GM12878 (cell line): ENCODE results near the gene SIGMAR1. TPM values are rescaled to one million over a fixed set of nuclear protein-coding genes. Genes with fewer than 3 reads are reported as not detected.

ENCODE experiments used
- BACH1 ChIP-seq: fragments of 450-650 bp; IDR thresholded peaks from 2 replicates; pipeline ENCODE4 v1.6.1; 2017; ENCODE audit warnings: mild to moderate bottlenecking, borderline replicate concordance
- BCL11A ChIP-seq: IDR thresholded peaks from 2 replicates; pipeline ENCODE4 v1.6.1; 2011; ENCODE audit warnings: low read depth, low read length
- BRCA1 ChIP-seq: IDR thresholded peaks from 2 replicates; pipeline ENCODE4 v1.6.1; 2011; ENCODE audit warnings: low read depth, low read length, improper control_type of control experiment
- CREM ChIP-seq: IDR thresholded peaks from 2 replicates; pipeline ENCODE4 v1.6.1; 2014; ENCODE audit warnings: antibody characterized with exemption, low read depth
- HCFC1 ChIP-seq: fragments of 150-350 bp; IDR thresholded peaks from 2 replicates; pipeline ENCODE4 v1.6.1; 2014; ENCODE audit warnings: low read length
- HDGF ChIP-seq: fragments of 450-650 bp; IDR thresholded peaks from 2 replicates; pipeline ENCODE4 v1.6.1; 2016; ENCODE audit warnings: antibody characterized with exemption
- IKZF2 ChIP-seq, 2 experiments: fragments of 450-650 bp; IDR thresholded peaks; 2 replicates each; pipeline ENCODE4 v1.6.1; 2017; ENCODE audit warnings: mild to moderate bottlenecking in 2 of 2, moderate library complexity in 2 of 2
- IRF4 ChIP-seq: IDR thresholded peaks from 2 replicates; pipeline ENCODE4 v1.6.1; 2011; ENCODE audit warnings: low read depth, low read length
- MEF2B ChIP-seq: fragments of 450-650 bp; IDR thresholded peaks from 2 replicates; pipeline ENCODE4 v1.6.1; 2018; ENCODE audit warnings: mild to moderate bottlenecking, moderate library complexity; ENCODE audit not compliant: partially characterized antibody, poor library complexity, severe bottlenecking
- PAX5 ChIP-seq: IDR thresholded peaks from 2 replicates; pipeline ENCODE4 v1.6.1; 2011; ENCODE audit warnings: low read depth, low read length, borderline replicate concordance
- PAX8 ChIP-seq: fragments of 450-650 bp; IDR thresholded peaks from 2 replicates; pipeline ENCODE4 v1.6.1; 2017; ENCODE audit warnings: mild to moderate bottlenecking, moderate library complexity
- RAD21 ChIP-seq: IDR thresholded peaks from 2 replicates; pipeline ENCODE4 v1.6.1; 2011; ENCODE audit warnings: mild to moderate bottlenecking, low read depth, low read length, moderate library complexity; ENCODE audit not compliant: insufficient read depth
- RCOR1 ChIP-seq: conservative IDR thresholded peaks from 2 replicates; pipeline ENCODE4 v1.6.1; 2012; ENCODE audit warnings: low read depth, low read length, improper control_type of control experiment
- RELA ChIP-seq: fragments of 450-650 bp; IDR thresholded peaks from 2 replicates; pipeline ENCODE4 v1.8.0; 2014; ENCODE audit warnings: borderline replicate concordance; ENCODE audit not compliant: partially characterized antibody
- SPI1 ChIP-seq: IDR thresholded peaks from 2 replicates; pipeline ENCODE4 v1.6.1; 2011; ENCODE audit warnings: low read depth, mild to moderate bottlenecking, low read length, moderate library complexity, borderline replicate concordance; ENCODE audit not compliant: insufficient read depth
- SREBF2 ChIP-seq: IDR thresholded peaks from 2 replicates; pipeline ENCODE4 v1.6.1; 2012; ENCODE audit warnings: mild to moderate bottlenecking, low read length
- STAT3 ChIP-seq: IDR thresholded peaks from 2 replicates; pipeline ENCODE4 v1.6.1; 2011; ENCODE audit warnings: low read depth, low read length, improper control_type of control experiment
- TARDBP ChIP-seq: IDR thresholded peaks from 2 replicates; pipeline ENCODE4 v1.6.1; 2016; ENCODE audit warnings: borderline replicate concordance
- TCF3 ChIP-seq: IDR thresholded peaks from 2 replicates; pipeline ENCODE4 v1.6.1; 2012; ENCODE audit warnings: low read depth, mild to moderate bottlenecking, low read length, borderline replicate concordance; ENCODE audit not compliant: insufficient read depth
- ZNF24 ChIP-seq: fragments of 450-650 bp; IDR thresholded peaks from 2 replicates; pipeline ENCODE4 v1.6.1; 2017; ENCODE audit warnings: antibody characterized with exemption, mild to moderate bottlenecking
- polyA plus RNA-seq, 11 experiments: library from polyadenylated mRNA; depleted of rRNA in 4 of 11; unstranded in 6 of 11; stranded (reverse) in 5 of 11; fragments of >200 nt; fragmentation: Nextera tagmentation in 4 of 11; fragmentation: Illumina TruSeq in 1 of 11; extraction: Ambion mirVana in 4 of 11; extraction: Trizol in 1 of 11; gene quantifications; 1 replicate in 1 of 11; 2 replicates in 10 of 11; pipeline versions ENCODE4 v1.2.1 to v1.2.3, GENCODE V29; 2011 to 2016; ENCODE audit warnings: inconsistent platforms in 2 of 11, missing spikeins in 2 of 11, low read depth in 1 of 11
- total RNA-seq, 4 experiments: library from RNA; depleted of rRNA in 3 of 4; stranded (reverse); fragments of >200 nt in 3 of 4; fragmentation: Illumina TruSeq in 1 of 4; extraction: Trizol in 1 of 4; gene quantifications; 2 replicates each; pipeline versions ENCODE4 v1.2.1 to v1.2.3, GENCODE V29; 2013 to 2021
- TF ChIP-seq, protein P1 (sequence below): fragments of 450-650 bp; IDR thresholded peaks from 2 replicates; pipeline ENCODE4 v1.6.1; 2014; ENCODE audit warnings: mild to moderate bottlenecking
- TF ChIP-seq, protein P2 (sequence below), 3 experiments: IDR thresholded peaks in 2 of 3; conservative IDR thresholded peaks in 1 of 3; 2 replicates each; pipeline ENCODE4 v1.5.1; 2011; ENCODE audit warnings: low read depth in 3 of 3, low read length in 3 of 3, mild to moderate bottlenecking in 3 of 3, control low read depth in 2 of 3, moderate library complexity in 2 of 3, inconsistent platforms in 1 of 3, mixed read lengths in 1 of 3; ENCODE audit not compliant: control insufficient read depth in 2 of 3, insufficient read depth in 1 of 3; ENCODE audit errors: extremely low read depth in 1 of 3
- TF ChIP-seq, protein P3 (sequence below): IDR thresholded peaks from 2 replicates; pipeline ENCODE4 v1.6.1; 2012; ENCODE audit warnings: improper control_type of control experiment, low read depth, low read length; ENCODE audit not compliant: insufficient replicate concordance
- TF ChIP-seq, protein P4 (sequence below): fragments of 450-650 bp; IDR thresholded peaks from 2 replicates; pipeline ENCODE4 v1.6.1; 2016; ENCODE audit warnings: mild to moderate bottlenecking

SIGMAR1 gene
- total and polyA plus RNA-seq, 10 of the 15 experiments (the other 5 are each of a cell fraction or from before 2014, with no cell fraction given): 7.1 to 133 (median 69.5) TPM

DNA sequence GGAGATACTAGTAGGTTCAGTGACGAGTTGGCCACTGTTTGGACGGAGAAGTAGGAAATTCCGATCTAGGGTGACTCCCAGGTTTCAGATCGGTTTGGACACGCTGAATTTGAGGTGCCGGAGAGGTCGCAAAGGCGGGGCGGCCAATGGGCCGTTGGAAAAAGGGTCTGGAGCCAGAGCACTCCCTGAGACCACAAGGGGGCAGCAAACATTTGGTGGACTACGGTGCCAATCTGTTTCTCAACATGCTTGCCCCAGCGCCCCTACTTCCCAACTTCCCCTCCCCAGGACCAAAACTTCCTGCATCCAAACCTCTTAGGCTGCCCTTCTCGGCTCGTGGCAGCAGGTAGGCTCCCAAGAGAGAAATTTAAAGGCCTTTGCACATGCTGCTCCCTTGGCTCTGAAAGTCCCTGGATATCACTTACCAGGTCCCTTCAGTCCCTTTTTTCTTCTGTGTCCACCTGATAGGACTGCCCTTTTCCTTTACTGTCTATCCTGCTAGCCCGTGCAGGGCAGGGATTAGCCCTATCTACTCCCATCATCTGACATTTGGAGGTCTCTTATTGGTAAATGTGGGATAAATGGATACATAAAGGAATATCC, 24.7 kb downstream of the SIGMAR1 start (continued):
- TF ChIP-seq, protein P1, sequence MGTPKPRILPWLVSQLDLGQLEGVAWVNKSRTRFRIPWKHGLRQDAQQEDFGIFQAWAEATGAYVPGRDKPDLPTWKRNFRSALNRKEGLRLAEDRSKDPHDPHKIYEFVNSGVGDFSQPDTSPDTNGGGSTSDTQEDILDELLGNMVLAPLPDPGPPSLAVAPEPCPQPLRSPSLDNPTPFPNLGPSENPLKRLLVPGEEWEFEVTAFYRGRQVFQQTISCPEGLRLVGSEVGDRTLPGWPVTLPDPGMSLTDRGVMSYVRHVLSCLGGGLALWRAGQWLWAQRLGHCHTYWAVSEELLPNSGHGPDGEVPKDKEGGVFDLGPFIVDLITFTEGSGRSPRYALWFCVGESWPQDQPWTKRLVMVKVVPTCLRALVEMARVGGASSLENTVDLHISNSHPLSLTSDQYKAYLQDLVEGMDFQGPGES: no peak
- TF ChIP-seq PAX5: no peak
- TF ChIP-seq BCL11A: no peak
- TF ChIP-seq MEF2B: no peak
- no peak for TF ChIP-seq CREM
- no peak for TF ChIP-seq ZNF24
- no peak for TF ChIP-seq HDGF
- TF ChIP-seq IRF4: 0 out of 2 replicates have a peak, but pooled peaks have one; percentile 29
- no peak for TF ChIP-seq RELA
- no peak for TF ChIP-seq SREBF2
- no peak for TF ChIP-seq RCOR1
- no peak for TF ChIP-seq BACH1
- TF ChIP-seq TCF3: no peak
- TF ChIP-seq RAD21: peak; percentile 37
- TF ChIP-seq PAX8: no peak
- TF ChIP-seq, protein P2, sequence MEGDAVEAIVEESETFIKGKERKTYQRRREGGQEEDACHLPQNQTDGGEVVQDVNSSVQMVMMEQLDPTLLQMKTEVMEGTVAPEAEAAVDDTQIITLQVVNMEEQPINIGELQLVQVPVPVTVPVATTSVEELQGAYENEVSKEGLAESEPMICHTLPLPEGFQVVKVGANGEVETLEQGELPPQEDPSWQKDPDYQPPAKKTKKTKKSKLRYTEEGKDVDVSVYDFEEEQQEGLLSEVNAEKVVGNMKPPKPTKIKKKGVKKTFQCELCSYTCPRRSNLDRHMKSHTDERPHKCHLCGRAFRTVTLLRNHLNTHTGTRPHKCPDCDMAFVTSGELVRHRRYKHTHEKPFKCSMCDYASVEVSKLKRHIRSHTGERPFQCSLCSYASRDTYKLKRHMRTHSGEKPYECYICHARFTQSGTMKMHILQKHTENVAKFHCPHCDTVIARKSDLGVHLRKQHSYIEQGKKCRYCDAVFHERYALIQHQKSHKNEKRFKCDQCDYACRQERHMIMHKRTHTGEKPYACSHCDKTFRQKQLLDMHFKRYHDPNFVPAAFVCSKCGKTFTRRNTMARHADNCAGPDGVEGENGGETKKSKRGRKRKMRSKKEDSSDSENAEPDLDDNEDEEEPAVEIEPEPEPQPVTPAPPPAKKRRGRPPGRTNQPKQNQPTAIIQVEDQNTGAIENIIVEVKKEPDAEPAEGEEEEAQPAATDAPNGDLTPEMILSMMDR (IDR thresholded peaks at IDR 0.05 in 2 of 3, conservative IDR thresholded peaks at IDR 0.05 in 1 of 3; ENCODE audit: control insufficient read depth in 2 of 3, extremely low read depth in 1 of 3, insufficient read depth in 1 of 3, low read depth in 3 of 3, low read length in 3 of 3): peak; percentile 84 to 88 (median 86)
- no peak for TF ChIP-seq HCFC1
- no peak for TF ChIP-seq BRCA1
- no peak for TF ChIP-seq SPI1
- TF ChIP-seq, protein P3, sequence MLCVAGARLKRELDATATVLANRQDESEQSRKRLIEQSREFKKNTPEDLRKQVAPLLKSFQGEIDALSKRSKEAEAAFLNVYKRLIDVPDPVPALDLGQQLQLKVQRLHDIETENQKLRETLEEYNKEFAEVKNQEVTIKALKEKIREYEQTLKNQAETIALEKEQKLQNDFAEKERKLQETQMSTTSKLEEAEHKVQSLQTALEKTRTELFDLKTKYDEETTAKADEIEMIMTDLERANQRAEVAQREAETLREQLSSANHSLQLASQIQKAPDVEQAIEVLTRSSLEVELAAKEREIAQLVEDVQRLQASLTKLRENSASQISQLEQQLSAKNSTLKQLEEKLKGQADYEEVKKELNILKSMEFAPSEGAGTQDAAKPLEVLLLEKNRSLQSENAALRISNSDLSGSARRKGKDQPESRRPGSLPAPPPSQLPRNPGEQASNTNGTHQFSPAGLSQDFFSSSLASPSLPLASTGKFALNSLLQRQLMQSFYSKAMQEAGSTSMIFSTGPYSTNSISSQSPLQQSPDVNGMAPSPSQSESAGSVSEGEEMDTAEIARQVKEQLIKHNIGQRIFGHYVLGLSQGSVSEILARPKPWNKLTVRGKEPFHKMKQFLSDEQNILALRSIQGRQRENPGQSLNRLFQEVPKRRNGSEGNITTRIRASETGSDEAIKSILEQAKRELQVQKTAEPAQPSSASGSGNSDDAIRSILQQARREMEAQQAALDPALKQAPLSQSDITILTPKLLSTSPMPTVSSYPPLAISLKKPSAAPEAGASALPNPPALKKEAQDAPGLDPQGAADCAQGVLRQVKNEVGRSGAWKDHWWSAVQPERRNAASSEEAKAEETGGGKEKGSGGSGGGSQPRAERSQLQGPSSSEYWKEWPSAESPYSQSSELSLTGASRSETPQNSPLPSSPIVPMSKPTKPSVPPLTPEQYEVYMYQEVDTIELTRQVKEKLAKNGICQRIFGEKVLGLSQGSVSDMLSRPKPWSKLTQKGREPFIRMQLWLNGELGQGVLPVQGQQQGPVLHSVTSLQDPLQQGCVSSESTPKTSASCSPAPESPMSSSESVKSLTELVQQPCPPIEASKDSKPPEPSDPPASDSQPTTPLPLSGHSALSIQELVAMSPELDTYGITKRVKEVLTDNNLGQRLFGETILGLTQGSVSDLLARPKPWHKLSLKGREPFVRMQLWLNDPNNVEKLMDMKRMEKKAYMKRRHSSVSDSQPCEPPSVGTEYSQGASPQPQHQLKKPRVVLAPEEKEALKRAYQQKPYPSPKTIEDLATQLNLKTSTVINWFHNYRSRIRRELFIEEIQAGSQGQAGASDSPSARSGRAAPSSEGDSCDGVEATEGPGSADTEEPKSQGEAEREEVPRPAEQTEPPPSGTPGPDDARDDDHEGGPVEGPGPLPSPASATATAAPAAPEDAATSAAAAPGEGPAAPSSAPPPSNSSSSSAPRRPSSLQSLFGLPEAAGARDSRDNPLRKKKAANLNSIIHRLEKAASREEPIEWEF: no peak
- no peak for TF ChIP-seq STAT3
- no peak for TF ChIP-seq IKZF2 (IDR thresholded peaks at IDR 0.05)
- TF ChIP-seq, protein P4, sequence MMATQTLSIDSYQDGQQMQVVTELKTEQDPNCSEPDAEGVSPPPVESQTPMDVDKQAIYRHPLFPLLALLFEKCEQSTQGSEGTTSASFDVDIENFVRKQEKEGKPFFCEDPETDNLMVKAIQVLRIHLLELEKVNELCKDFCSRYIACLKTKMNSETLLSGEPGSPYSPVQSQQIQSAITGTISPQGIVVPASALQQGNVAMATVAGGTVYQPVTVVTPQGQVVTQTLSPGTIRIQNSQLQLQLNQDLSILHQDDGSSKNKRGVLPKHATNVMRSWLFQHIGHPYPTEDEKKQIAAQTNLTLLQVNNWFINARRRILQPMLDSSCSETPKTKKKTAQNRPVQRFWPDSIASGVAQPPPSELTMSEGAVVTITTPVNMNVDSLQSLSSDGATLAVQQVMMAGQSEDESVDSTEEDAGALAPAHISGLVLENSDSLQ: peak; percentile 24
- TF ChIP-seq TARDBP: no peak
- TF ChIP-seq, all 136 proteins: peak for 7
